Measurements from ENCODE around the gene SMG5.

DNA sequence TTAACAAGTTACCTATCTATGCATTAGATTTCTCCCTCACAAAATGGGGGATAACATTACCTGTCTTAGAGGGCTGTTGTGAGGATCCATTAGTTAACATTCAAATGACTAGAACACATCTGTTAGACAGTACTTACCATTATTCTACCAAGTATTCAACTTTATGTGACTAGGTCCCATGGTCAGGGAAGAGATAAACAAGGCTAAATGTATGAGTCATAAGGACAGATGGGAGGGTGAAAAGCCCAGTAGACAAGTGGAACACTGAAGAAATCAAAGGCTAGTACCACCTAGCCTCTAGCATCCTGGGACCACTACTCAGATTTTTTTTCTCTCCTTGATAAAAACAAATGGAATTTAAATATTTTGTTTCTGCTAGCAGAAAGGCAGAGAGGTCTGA lies 25.5 kb upstream of the SMG5 start:
- TF ChIP-seq, protein P1, sequence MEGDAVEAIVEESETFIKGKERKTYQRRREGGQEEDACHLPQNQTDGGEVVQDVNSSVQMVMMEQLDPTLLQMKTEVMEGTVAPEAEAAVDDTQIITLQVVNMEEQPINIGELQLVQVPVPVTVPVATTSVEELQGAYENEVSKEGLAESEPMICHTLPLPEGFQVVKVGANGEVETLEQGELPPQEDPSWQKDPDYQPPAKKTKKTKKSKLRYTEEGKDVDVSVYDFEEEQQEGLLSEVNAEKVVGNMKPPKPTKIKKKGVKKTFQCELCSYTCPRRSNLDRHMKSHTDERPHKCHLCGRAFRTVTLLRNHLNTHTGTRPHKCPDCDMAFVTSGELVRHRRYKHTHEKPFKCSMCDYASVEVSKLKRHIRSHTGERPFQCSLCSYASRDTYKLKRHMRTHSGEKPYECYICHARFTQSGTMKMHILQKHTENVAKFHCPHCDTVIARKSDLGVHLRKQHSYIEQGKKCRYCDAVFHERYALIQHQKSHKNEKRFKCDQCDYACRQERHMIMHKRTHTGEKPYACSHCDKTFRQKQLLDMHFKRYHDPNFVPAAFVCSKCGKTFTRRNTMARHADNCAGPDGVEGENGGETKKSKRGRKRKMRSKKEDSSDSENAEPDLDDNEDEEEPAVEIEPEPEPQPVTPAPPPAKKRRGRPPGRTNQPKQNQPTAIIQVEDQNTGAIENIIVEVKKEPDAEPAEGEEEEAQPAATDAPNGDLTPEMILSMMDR (IDR thresholded peaks at IDR 0.05), result no peak
- no peak for TF ChIP-seq ZFX (IDR thresholded peaks at IDR 0.05; ENCODE audit: borderline replicate concordance)
